Sigmoid colon (tissue), 7 donors: Measurements from ENCODE around the gene PRKCSH. TPM values are rescaled to one million over a fixed set of nuclear protein-coding genes. Genes with fewer than 3 reads are reported as not detected.

Source experiments
- polyA plus RNA-seq, 3 donors: library from polyadenylated mRNA; stranded (reverse); fragments of 200-250 nt; gene quantifications; one replicate each; pipeline ENCODE4 v1.2.3, GENCODE V29; 2013
- small RNA-seq, 3 donors: library from RNA; depleted of rRNA; stranded (forward); fragments of <200 nt; gene quantifications; one replicate each; pipeline ENCODE3, GENCODE V24; 2016
- total RNA-seq, 4 donors: library from RNA; depleted of rRNA; stranded (reverse); fragments of >200 nt; gene quantifications; one replicate each; pipeline ENCODE4 v1.1.0, GENCODE V29; 2016
- donor health status: healthy with polysubstance abuse.
- donor health status: Bipolar disorder and iron deficiency.
- donor health status: healthy.

Gene PRKCSH
- total and polyA plus RNA-seq, 7 donors, result 57.6 to 187 (median 89.3) TPM

Small RNA genes lying within 50 kb of the gene (small RNA-seq; reads per million reads assigned to genes)
- gene MIR7974, result 0 to 0.51 (median 0) reads per million in 3 donors
- 0 reads per million in 3 donors for gene RF00019

Other genes with a start within 250 kb of the PRKCSH start
- gene KANK2, start 238.1 kb upstream of the PRKCSH start, total RNA-seq, result 1,000 to 10,000 TPM in 2 of 4 donors, 100 to 1,000 TPM in 2; 691 to 1,314 (median 1,068) TPM
- 100 to 1,000 TPM in 1 of 3 donors, 10 to 100 TPM in 2; 29.8 to 130 (median 89.4) TPM for gene KANK2, start 238.1 kb upstream of the PRKCSH start, polyA plus RNA-seq
- not detected for gene ANGPTL8, start 196.0 kb upstream of the PRKCSH start, total RNA-seq
- gene ANGPTL8, start 196.0 kb upstream of the PRKCSH start, polyA plus RNA-seq, result 1 to 10 TPM in 1 of 3 donors, not detected in 2; 8.1 TPM
- gene DOCK6, start 173.1 kb upstream of the PRKCSH start, total RNA-seq, result 10 to 100 TPM; 17.1 to 39.9 (median 20.8) TPM
- gene DOCK6, start 173.1 kb upstream of the PRKCSH start, polyA plus RNA-seq, result 10 to 100 TPM in 2 of 3 donors, 1 to 10 TPM in 1; 8.8 to 40.5 (median 16.2) TPM
- gene TSPAN16, start 139.5 kb upstream of the PRKCSH start, total RNA-seq, result not detected
- gene TSPAN16, start 139.5 kb upstream of the PRKCSH start, polyA plus RNA-seq, result under 1 TPM in 1 of 3 donors, not detected in 2; 0.07 TPM
- 10 to 100 TPM; 16.0 to 27.7 (median 22.9) TPM for gene RAB3D, start 96.0 kb upstream of the PRKCSH start, total RNA-seq
- 1 to 10 TPM; 6.6 to 9.7 (median 9.7) TPM for gene RAB3D, start 96.0 kb upstream of the PRKCSH start, polyA plus RNA-seq
- 100 to 1,000 TPM; 131 to 291 (median 194) TPM for gene TMEM205, start 89.4 kb upstream of the PRKCSH start, total RNA-seq
- 10 to 100 TPM; 11.1 to 74.9 (median 25.2) TPM for gene TMEM205, start 89.4 kb upstream of the PRKCSH start, polyA plus RNA-seq
- 10 to 100 TPM; 11.7 to 42.4 (median 20.2) TPM for gene CCDC159, start 89.1 kb upstream of the PRKCSH start, total RNA-seq
- gene CCDC159, start 89.1 kb upstream of the PRKCSH start, polyA plus RNA-seq, result 10 to 100 TPM; 11.6 to 29.6 (median 16.2) TPM
- gene PLPPR2, start 80.2 kb upstream of the PRKCSH start, total RNA-seq, result 10 to 100 TPM; 13.9 to 43.8 (median 20.5) TPM
- 1 to 10 TPM; 1.4 to 8.2 (median 4.8) TPM for gene PLPPR2, start 80.2 kb upstream of the PRKCSH start, polyA plus RNA-seq
- 1 to 10 TPM in 2 of 4 donors, under 1 TPM in 2; 0.71 to 1.8 (median 0.96) TPM for gene SWSAP1, start 61.0 kb upstream of the PRKCSH start, total RNA-seq
- 1 to 10 TPM; 3.0 to 4.3 (median 3.9) TPM for gene SWSAP1, start 61.0 kb upstream of the PRKCSH start, polyA plus RNA-seq
- gene EPOR, start 51.3 kb upstream of the PRKCSH start, total RNA-seq, result 1 to 10 TPM in 3 of 4 donors, under 1 TPM in 1; 0.83 to 4.9 (median 2.4) TPM
- 1 to 10 TPM in 1 of 3 donors, under 1 TPM in 1, not detected in 1; 0.46 to 3.3 TPM for gene EPOR, start 51.3 kb upstream of the PRKCSH start, polyA plus RNA-seq
- 10 to 100 TPM in 1 of 4 donors, 1 to 10 TPM in 3; 1.1 to 15.5 (median 1.9) TPM for gene RGL3, start 16.3 kb upstream of the PRKCSH start, total RNA-seq
- gene RGL3, start 16.3 kb upstream of the PRKCSH start, polyA plus RNA-seq, result 1 to 10 TPM; 1.8 to 8.5 (median 4.2) TPM
- gene ODAD3, start 514 bp upstream of the PRKCSH start, total RNA-seq, result not detected
- gene ODAD3, start 514 bp upstream of the PRKCSH start, polyA plus RNA-seq, result 1 to 10 TPM in 1 of 3 donors, under 1 TPM in 1, not detected in 1; 0.29 to 1.4 TPM
- gene ELAVL3, start 45.4 kb downstream of the PRKCSH start, total RNA-seq, result 1 to 10 TPM in 3 of 4 donors, under 1 TPM in 1; 0.16 to 3.0 (median 1.1) TPM
- under 1 TPM in 2 of 3 donors, not detected in 1; under 0.01 to 0.63 TPM for gene ELAVL3, start 45.4 kb downstream of the PRKCSH start, polyA plus RNA-seq
- 1 to 10 TPM; 3.2 to 8.6 (median 7.7) TPM for gene ZNF653, start 70.2 kb downstream of the PRKCSH start, total RNA-seq
- 1 to 10 TPM; 3.9 to 8.8 (median 6.6) TPM for gene ZNF653, start 70.2 kb downstream of the PRKCSH start, polyA plus RNA-seq
- 10 to 100 TPM; 74.5 to 93.5 (median 82.4) TPM for gene ECSIT, start 93.5 kb downstream of the PRKCSH start, total RNA-seq
- gene ECSIT, start 93.5 kb downstream of the PRKCSH start, polyA plus RNA-seq, result 10 to 100 TPM; 60.7 to 75.8 (median 65.4) TPM
- gene CNN1, start 103.2 kb downstream of the PRKCSH start, total RNA-seq, result 1,000 to 10,000 TPM; 1,586 to 3,058 (median 2,656) TPM
- 100 to 1,000 TPM in 1 of 3 donors, 10 to 100 TPM in 1, 1 to 10 TPM in 1; 4.9 to 115 (median 45.0) TPM for gene CNN1, start 103.2 kb downstream of the PRKCSH start, polyA plus RNA-seq
- gene ELOF1, start 123.6 kb downstream of the PRKCSH start, total RNA-seq, result 10 to 100 TPM; 27.2 to 47.9 (median 38.9) TPM
- gene ELOF1, start 123.6 kb downstream of the PRKCSH start, polyA plus RNA-seq, result 10 to 100 TPM; 49.8 to 67.3 (median 59.4) TPM
- gene ACP5, start 142.0 kb downstream of the PRKCSH start, total RNA-seq, result 10 to 100 TPM in 2 of 4 donors, 1 to 10 TPM in 2; 7.6 to 23.5 (median 9.8) TPM
- gene ACP5, start 142.0 kb downstream of the PRKCSH start, polyA plus RNA-seq, result 100 to 1,000 TPM in 1 of 3 donors, 10 to 100 TPM in 2; 26.4 to 266 (median 54.4) TPM
- gene ZNF627, start 161.8 kb downstream of the PRKCSH start, total RNA-seq, result 10 to 100 TPM in 3 of 4 donors, 1 to 10 TPM in 1; 7.9 to 13.8 (median 11.9) TPM
- 1 to 10 TPM; 6.2 to 6.7 (median 6.6) TPM for gene ZNF627, start 161.8 kb downstream of the PRKCSH start, polyA plus RNA-seq